Measurements from ENCODE around the gene WDR35. TPM values are rescaled to one million over a fixed set of nuclear protein-coding genes. Genes with fewer than 3 reads are reported as not detected.

WDR35 gene
- total RNA-seq, 1 donor from 2014 or later, result 15.0 TPM

GRCh38 chr2:19868701-19869580 lies 121.0 kb downstream of the WDR35 start:
- peak overlapping the region; percentile 89 for H3K4me3 Mint-ChIP-seq
- H3K36me3 Mint-ChIP-seq, result peaks cover 3% of the 10 kb centered on the region
- TF ChIP-seq, protein P1, sequence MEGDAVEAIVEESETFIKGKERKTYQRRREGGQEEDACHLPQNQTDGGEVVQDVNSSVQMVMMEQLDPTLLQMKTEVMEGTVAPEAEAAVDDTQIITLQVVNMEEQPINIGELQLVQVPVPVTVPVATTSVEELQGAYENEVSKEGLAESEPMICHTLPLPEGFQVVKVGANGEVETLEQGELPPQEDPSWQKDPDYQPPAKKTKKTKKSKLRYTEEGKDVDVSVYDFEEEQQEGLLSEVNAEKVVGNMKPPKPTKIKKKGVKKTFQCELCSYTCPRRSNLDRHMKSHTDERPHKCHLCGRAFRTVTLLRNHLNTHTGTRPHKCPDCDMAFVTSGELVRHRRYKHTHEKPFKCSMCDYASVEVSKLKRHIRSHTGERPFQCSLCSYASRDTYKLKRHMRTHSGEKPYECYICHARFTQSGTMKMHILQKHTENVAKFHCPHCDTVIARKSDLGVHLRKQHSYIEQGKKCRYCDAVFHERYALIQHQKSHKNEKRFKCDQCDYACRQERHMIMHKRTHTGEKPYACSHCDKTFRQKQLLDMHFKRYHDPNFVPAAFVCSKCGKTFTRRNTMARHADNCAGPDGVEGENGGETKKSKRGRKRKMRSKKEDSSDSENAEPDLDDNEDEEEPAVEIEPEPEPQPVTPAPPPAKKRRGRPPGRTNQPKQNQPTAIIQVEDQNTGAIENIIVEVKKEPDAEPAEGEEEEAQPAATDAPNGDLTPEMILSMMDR (conservative IDR thresholded peaks at IDR 0.05), result no peak
- H3K9me3 Mint-ChIP-seq, result peaks cover 4% of the 10 kb centered on the region
- no peak overlapping the region for H3K27ac Mint-ChIP-seq
- DNase-seq (ENCODE audit: extremely low spot score, unreplicated experiment), result no peak
- H3K27me3 Mint-ChIP-seq, result peaks cover 32% of the 10 kb centered on the region
- H3K4me1 Mint-ChIP-seq (ENCODE audit: unreplicated experiment), result peaks cover 9% of the 10 kb centered on the region

- peaks cover 11% of the 10 kb centered on the region for H3K4me1 Mint-ChIP-seq (ENCODE audit: unreplicated experiment)
- H3K27me3 Mint-ChIP-seq, result peaks cover 33% of the 10 kb centered on the region
- peak overlapping the region; percentile 69 for H3K4me3 Mint-ChIP-seq
- TF ChIP-seq, protein P1 (conservative IDR thresholded peaks at IDR 0.05), result no peak
- no peak for DNase-seq (ENCODE audit: extremely low spot score, unreplicated experiment)
- no peak overlapping the region for H3K27ac Mint-ChIP-seq
- peaks cover 4% of the 10 kb centered on the region for H3K9me3 Mint-ChIP-seq
- peaks cover 3% of the 10 kb centered on the region for H3K36me3 Mint-ChIP-seq
Measured at GRCh38 chr2:19868224-19868623, 121.7 kb downstream of the WDR35 start.

DNA sequence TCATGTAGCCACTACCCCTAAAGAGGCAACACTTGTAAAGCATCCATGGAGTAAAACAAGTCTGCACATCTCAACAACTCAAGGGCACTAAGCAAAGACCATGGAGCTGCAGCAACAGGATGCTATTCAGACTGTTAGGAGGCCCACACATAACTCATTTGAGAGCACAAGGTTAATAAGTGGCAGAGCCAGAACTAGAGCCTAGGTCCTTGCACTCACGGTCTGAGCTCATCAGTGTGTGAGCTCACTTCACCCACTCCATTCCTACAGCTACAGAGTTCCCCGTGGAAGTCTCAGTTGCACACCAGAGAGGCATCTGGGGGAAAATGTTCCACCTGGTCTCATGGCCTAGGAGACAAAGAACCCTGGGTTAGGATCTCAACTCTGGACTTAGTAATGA lies 123.1 kb downstream of the WDR35 start:
- peaks cover 16% of the 10 kb centered on the region for H3K4me1 Mint-ChIP-seq (ENCODE audit: unreplicated experiment)
- H3K36me3 Mint-ChIP-seq, result peaks cover 3% of the 10 kb centered on the region
- TF ChIP-seq, protein P1 (conservative IDR thresholded peaks at IDR 0.05), result no peak
- H3K27me3 Mint-ChIP-seq, result peaks cover 42% of the 10 kb centered on the region
- H3K4me3 Mint-ChIP-seq, result no peak overlapping the region
- no peak for DNase-seq (ENCODE audit: extremely low spot score, unreplicated experiment)
- H3K9me3 Mint-ChIP-seq, result peaks cover 4% of the 10 kb centered on the region
- H3K27ac Mint-ChIP-seq, result no peak overlapping the region

DNA sequence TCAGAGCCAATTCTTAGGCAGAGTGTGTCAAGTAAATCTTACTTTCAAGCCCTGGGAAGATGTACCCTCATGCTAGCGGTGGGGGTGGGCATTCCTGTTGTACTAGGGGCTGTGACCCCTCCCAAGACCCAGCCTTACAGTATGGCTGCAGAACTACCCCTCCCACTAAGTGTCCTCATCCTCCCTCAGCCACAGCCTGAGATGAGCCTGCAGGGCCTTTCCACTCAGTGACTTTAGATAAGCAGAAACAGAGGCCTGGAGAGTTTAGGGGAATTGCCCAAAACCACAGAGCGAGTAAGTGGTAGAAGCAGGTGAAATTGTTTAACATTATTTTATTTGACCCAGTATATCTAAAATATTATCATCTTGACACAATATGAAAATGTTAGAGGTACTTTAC lies 124.8 kb downstream of the WDR35 start:
- peaks cover 20% of the 10 kb centered on the region for H3K4me1 Mint-ChIP-seq (ENCODE audit: unreplicated experiment)
- no peaks in the 10 kb centered on the region for H3K36me3 Mint-ChIP-seq
- H3K9me3 Mint-ChIP-seq, result no peaks in the 10 kb centered on the region
- H3K4me3 Mint-ChIP-seq, result no peak overlapping the region
- no peak overlapping the region for H3K27ac Mint-ChIP-seq
- TF ChIP-seq, protein P1 (conservative IDR thresholded peaks at IDR 0.05), result no peak
- peaks cover 54% of the 10 kb centered on the region for H3K27me3 Mint-ChIP-seq
- no peak for DNase-seq (ENCODE audit: extremely low spot score, unreplicated experiment)

DNA sequence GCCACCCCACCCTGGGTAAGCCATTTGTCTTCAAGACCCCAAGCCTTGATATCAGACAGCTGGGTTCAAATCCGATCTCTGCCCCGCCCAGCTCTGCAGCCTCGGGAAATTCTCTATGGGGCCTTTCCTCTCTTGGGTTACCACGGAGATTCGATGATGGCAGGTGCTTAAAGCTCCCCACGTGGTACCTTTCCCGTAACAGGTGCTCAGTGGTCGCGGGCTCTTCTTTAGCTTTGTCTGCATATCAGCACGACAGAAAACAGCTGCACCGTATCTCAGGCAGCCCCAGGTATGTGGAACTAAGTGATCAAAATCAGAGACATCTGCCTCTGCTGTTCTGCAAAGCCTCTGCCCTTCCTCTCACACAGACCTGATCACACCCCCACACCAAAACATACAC lies 125.5 kb downstream of the WDR35 start:
- no peak overlapping the region for H3K4me3 Mint-ChIP-seq
- peaks cover 52% of the 10 kb centered on the region for H3K27me3 Mint-ChIP-seq
- H3K36me3 Mint-ChIP-seq, result no peaks in the 10 kb centered on the region
- TF ChIP-seq, protein P1 (conservative IDR thresholded peaks at IDR 0.05), result no peak
- no peaks in the 10 kb centered on the region for H3K9me3 Mint-ChIP-seq
- peaks cover 20% of the 10 kb centered on the region for H3K4me1 Mint-ChIP-seq (ENCODE audit: unreplicated experiment)
- DNase-seq (ENCODE audit: extremely low spot score, unreplicated experiment), result no peak
- no peak overlapping the region for H3K27ac Mint-ChIP-seq
